ENCODE results near the gene NINJ1.

Gene NINJ1

GRCh38 chr9:93132287-93132927, 1.6 kb downstream of the NINJ1 start:
- DNase-seq, result no peak

GRCh38 chr9:93131599-93132286, 2.3 kb downstream of the NINJ1 start:
- DNase-seq, result no peak

GRCh38 chr9:93130861-93131481, 3.1 kb downstream of the NINJ1 start:
- no peak for DNase-seq

GRCh38 chr9:93129691-93130500, 4.2 kb downstream of the NINJ1 start:
- DNase-seq, result no peak

GRCh38 chr9:93129286-93129685, 4.8 kb downstream of the NINJ1 start:
- DNase-seq, result no peak

- no peak for DNase-seq
Observed at GRCh38 chr9:93128715-93129224, 5.3 kb downstream of the NINJ1 start.

- DNase-seq, result no peak
Observed at GRCh38 chr9:93128011-93128714, 5.9 kb downstream of the NINJ1 start.

GRCh38 chr9:93127395-93127911, 6.6 kb downstream of the NINJ1 start:
- no peak for DNase-seq

- DNase-seq, result peak; percentile 45
Observed at GRCh38 chr9:93126825-93127368, 7.2 kb downstream of the NINJ1 start.

- no peak for DNase-seq
Observed at GRCh38 chr9:93126151-93126781, 7.8 kb downstream of the NINJ1 start.

- no peak for DNase-seq
Observed at GRCh38 chr9:93125331-93125894, 8.6 kb downstream of the NINJ1 start.

- DNase-seq, result no peak
Observed at GRCh38 chr9:93124793-93125192, 9.3 kb downstream of the NINJ1 start.

GRCh38 chr9:93123561-93124283, 10.3 kb downstream of the NINJ1 start:
- DNase-seq, result no peak

- DNase-seq, result no peak
Observed at GRCh38 chr9:93122721-93123221, 11.3 kb downstream of the NINJ1 start.

GRCh38 chr9:93121316-93122241, 12.5 kb downstream of the NINJ1 start:
- DNase-seq, result no peak

GRCh38 chr9:93120846-93121315, 13.2 kb downstream of the NINJ1 start:
- DNase-seq, result no peak

GRCh38 chr9:93119953-93120845, 13.9 kb downstream of the NINJ1 start:
- peak; percentile 52 for DNase-seq

GRCh38 chr9:93119703-93119952, 14.4 kb downstream of the NINJ1 start:
- DNase-seq, result no peak
